NCI-H1092 treated with DMSO at 0.1 percent for 48 hours (cell line): Measurements from ENCODE around the gene RFX4.
"Not testable (repeated sequence)": the region's sequence is repeated elsewhere in the genome, so short reads cannot be mapped to it uniquely, and the experiment has no call there.

ENCODE experiments used
- DNase-seq: peaks from one replicate; lab custom pipeline; 2025; lab: John Stamatoyannopoulos, UW

RFX4 gene

GRCh38 chr12:106594447-106594846 is 11.6 kb downstream of the RFX4 start:
- DNase-seq = no peak

- DNase-seq = no peak
Measured at GRCh38 chr12:106595268-106595667, 12.5 kb downstream of the RFX4 start.

- no peak for DNase-seq
Measured at GRCh38 chr12:106598003-106598402, 15.2 kb downstream of the RFX4 start.

GRCh38 chr12:106599302-106599701 is 16.5 kb downstream of the RFX4 start:
- DNase-seq = no peak

GRCh38 chr12:106600503-106600902 is 17.7 kb downstream of the RFX4 start:
- no peak for DNase-seq

- no peak for DNase-seq
Measured at GRCh38 chr12:106601031-106601430, 18.2 kb downstream of the RFX4 start.

GRCh38 chr12:106601496-106601895 is 18.7 kb downstream of the RFX4 start:
- DNase-seq = no peak

- DNase-seq = no peak
Measured at GRCh38 chr12:106602076-106602475, 19.3 kb downstream of the RFX4 start.

GRCh38 chr12:106605254-106605653 is 22.4 kb downstream of the RFX4 start:
- no peak for DNase-seq

- not testable (repeated sequence) for DNase-seq
Measured at GRCh38 chr12:106620588-106620987, 37.8 kb downstream of the RFX4 start.

GRCh38 chr12:106625976-106626375 is 43.2 kb downstream of the RFX4 start:
- no peak for DNase-seq

- no peak for DNase-seq
Measured at GRCh38 chr12:106629797-106630659, 47.2 kb downstream of the RFX4 start.

GRCh38 chr12:106631150-106631549 is 48.3 kb downstream of the RFX4 start:
- DNase-seq = no peak

GRCh38 chr12:106631797-106632196 is 49.0 kb downstream of the RFX4 start:
- DNase-seq = no peak

- no peak for DNase-seq
Measured at GRCh38 chr12:106632797-106633450, 50.1 kb downstream of the RFX4 start.

GRCh38 chr12:106633451-106633823 is 50.6 kb downstream of the RFX4 start:
- DNase-seq = no peak

GRCh38 chr12:106634206-106634605 is 51.4 kb downstream of the RFX4 start:
- no peak for DNase-seq

GRCh38 chr12:106643000-106643399 is 60.2 kb downstream of the RFX4 start:
- DNase-seq = no peak

GRCh38 chr12:106644335-106645073 is 61.7 kb downstream of the RFX4 start:
- DNase-seq = no peak

GRCh38 chr12:106645074-106645421 is 62.2 kb downstream of the RFX4 start:
- DNase-seq = peak; percentile 58

- DNase-seq = no peak
Measured at GRCh38 chr12:106645465-106646330, 62.9 kb downstream of the RFX4 start.

GRCh38 chr12:106646472-106646871 is 63.7 kb downstream of the RFX4 start:
- DNase-seq = no peak
